HCT116 (cell line): ENCODE data around the gene CDH7. TPM values are rescaled to one million over a fixed set of nuclear protein-coding genes. Genes with fewer than 3 reads are reported as not detected.

ENCODE experiments used
- ATAC-seq: fragments of 200-7000 bp; cut with Tn5 transposase; 2 replicates; pipeline ENCODE4 v1.9.1; 2020; ENCODE audit warnings: mild to moderate bottlenecking, moderate library complexity
- BruUV-seq: library from RNA; stranded (reverse); fragments of 400-500 nt; replicated peaks from 2 replicates; lab custom pipeline; 2021; lab: Mats Ljungman, UMichigan
- CTCF ChIA-PET: fragments of 300-600 bp; sonication (Branson Sonifier 250); formaldehyde crosslinking; loops from one replicate; lab custom pipeline; 2021; ENCODE audit warnings: antibody characterized with exemption; lab: Charles Lee
- POLR2A ChIA-PET: fragments of 300-600, 350-600 bp; sonication (Branson Sonifier 250); formaldehyde crosslinking; loops from one replicate; lab custom pipeline; 2021; ENCODE audit warnings: antibody characterized with exemption; lab: Charles Lee
- RAD21 ChIA-PET, 2 experiments: fragments of 300-600 bp; sonication (Branson Sonifier 250); formaldehyde crosslinking; loops; one replicate each; lab custom pipeline; 2023; ENCODE audit warnings: low total read pairs in 2 of 2; ENCODE audit not compliant: uncharacterized antibody in 2 of 2, unreplicated experiment in 2 of 2, low non-redundant PET in 1 of 2; lab: Charles Lee
- DNase-seq: peaks from one replicate; pipeline ENCODE4 v3.0.0-alpha.2; 2010; ENCODE audit warnings: low read depth, low spot score
- H2AFZ ChIP-seq: fragments of 200-600 bp; shearing (Covaris generic), sonication (generic); 2 replicates; pipeline ENCODE4 v1.6.1; 2017; ENCODE audit warnings: low read depth, mixed run types, mixed read lengths, antibody characterized with exemption, low read length; ENCODE audit not compliant: poor library complexity, severe bottlenecking
- H3K27ac ChIP-seq: 2 replicates; pipeline ENCODE4 v1.5.1; 2012; ENCODE audit warnings: low read depth, low read length
- H3K27me3 ChIP-seq: fragments of 200-600 bp; sonication (generic); 2 replicates; pipeline ENCODE4 v1.6.1; 2016; ENCODE audit warnings: mixed run types, low read length, mixed read lengths; ENCODE audit not compliant: insufficient read depth
- H3K36me3 ChIP-seq, 2 experiments: fragments of 200-500 bp in 1 of 2; fragments of 200-600 bp in 1 of 2; sonication (Bioruptor generic) in 1 of 2; sonication (generic) in 1 of 2; 2 replicates each; pipeline versions ENCODE4 v1.5.1 to v1.6.1; 2014 to 2016; ENCODE audit warnings: low read length in 2 of 2, inconsistent platforms in 1 of 2, mixed read lengths in 1 of 2, mixed run types in 1 of 2; ENCODE audit not compliant: insufficient read depth in 2 of 2, control insufficient read depth in 1 of 2
- H3K4me1 ChIP-seq, 2 experiments: fragments of 200-600 bp in 1 of 2; sonication (generic) in 1 of 2; 2 replicates each; pipeline versions ENCODE4 v1.5.1 to v1.6.1; 2012 to 2017; ENCODE audit warnings: low read length in 2 of 2, inconsistent platforms in 1 of 2, mild to moderate bottlenecking in 1 of 2, mixed read lengths in 1 of 2, mixed run types in 1 of 2, moderate library complexity in 1 of 2; ENCODE audit not compliant: insufficient read depth in 2 of 2, control insufficient read depth in 1 of 2
- H3K4me2 ChIP-seq: fragments of 200-600 bp; sonication (generic); 2 replicates; pipeline ENCODE4 v1.6.1; 2017; ENCODE audit warnings: mixed run types, low read length, mixed read lengths
- H3K4me3 ChIP-seq, 2 experiments: fragments of 200-600 bp in 1 of 2; sonication (generic) in 1 of 2; replicated peaks in 1 of 2; 2 replicates each; pipeline ENCODE4 v1.5.1; 2011 to 2016; ENCODE audit warnings: low read length in 2 of 2, control low read depth in 1 of 2, low read depth in 1 of 2, mild to moderate bottlenecking in 1 of 2, mixed read lengths in 1 of 2, mixed run types in 1 of 2
- H3K79me2 ChIP-seq: fragments of 200-600 bp; sonication (generic); 2 replicates; pipeline ENCODE4 v1.6.1; 2017; ENCODE audit warnings: mild to moderate bottlenecking, mixed run types, low read length, moderate library complexity, mixed read lengths; ENCODE audit not compliant: insufficient read depth
- H3K9ac ChIP-seq: fragments of 200-600 bp; sonication (generic); 2 replicates; pipeline ENCODE4 v1.6.1; 2016; ENCODE audit warnings: low read length, mixed read lengths
- H3K9me2 ChIP-seq: fragments of 200-600 bp; sonication (generic), shearing (Covaris generic); 2 replicates; pipeline ENCODE4 v1.6.1; 2017; ENCODE audit warnings: mixed run types, mild to moderate bottlenecking, moderate library complexity; ENCODE audit not compliant: insufficient read depth
- H3K9me3 ChIP-seq, 2 experiments: fragments of 200-500 bp in 1 of 2; fragments of 200-600 bp in 1 of 2; sonication (Bioruptor generic) in 1 of 2; sonication (generic) in 1 of 2; 2 replicates each; pipeline ENCODE4 v1.6.1; 2014 to 2017; ENCODE audit warnings: low read length in 2 of 2, mixed read lengths in 2 of 2, inconsistent platforms in 1 of 2, low read depth in 1 of 2, mild to moderate bottlenecking in 1 of 2, mixed run types in 1 of 2, moderate library complexity in 1 of 2; ENCODE audit not compliant: control insufficient read depth in 1 of 2, insufficient read depth in 1 of 2
- H4K20me1 ChIP-seq: fragments of 200-600 bp; sonication (generic), shearing (Covaris generic); 2 replicates; pipeline ENCODE4 v1.6.1; 2017; ENCODE audit warnings: mixed run types, mild to moderate bottlenecking, moderate library complexity; ENCODE audit not compliant: insufficient read depth
- ATF3 ChIP-seq: IDR thresholded peaks from 2 replicates; pipeline ENCODE4 v1.6.1; 2012
- CBX3 ChIP-seq: IDR thresholded peaks from 2 replicates; pipeline ENCODE4 v1.6.1; 2012; ENCODE audit warnings: low read depth
- CTCF ChIP-seq, 3 experiments: fragments of 200-600 bp in 1 of 3; sonication (generic) in 1 of 3; IDR thresholded peaks in 2 of 3; conservative IDR thresholded peaks in 1 of 3; 2 replicates each; pipeline ENCODE4 v1.5.1; 2012 to 2017; ENCODE audit warnings: low read depth in 2 of 3, low read length in 2 of 3, antibody characterized with exemption in 1 of 3, borderline replicate concordance in 1 of 3, control low read depth in 1 of 3, mild to moderate bottlenecking in 1 of 3, mixed read lengths in 1 of 3, mixed run types in 1 of 3, moderate library complexity in 1 of 3; ENCODE audit not compliant: insufficient read depth in 1 of 3
- EGR1 ChIP-seq: IDR thresholded peaks from 2 replicates; pipeline ENCODE4 v1.6.1; 2012; ENCODE audit warnings: low read depth
- ELF1 ChIP-seq: IDR thresholded peaks from 2 replicates; pipeline ENCODE4 v1.6.1; 2012; ENCODE audit warnings: low read depth, borderline replicate concordance
- EZH2phosphoT487 ChIP-seq: fragments of 200-600 bp; IDR thresholded peaks from 2 replicates; pipeline ENCODE4 v1.6.1; 2018; ENCODE audit warnings: antibody characterized with exemption, borderline replicate concordance
- FOSL1 ChIP-seq: IDR thresholded peaks from 2 replicates; pipeline ENCODE4 v1.6.1; 2012; ENCODE audit warnings: low read depth
- JUND ChIP-seq: IDR thresholded peaks from 2 replicates; pipeline ENCODE4 v1.6.1; 2012
- POLR2A ChIP-seq: IDR thresholded peaks from 2 replicates; pipeline ENCODE4 v1.7.0; 2011; ENCODE audit warnings: borderline replicate concordance; ENCODE audit not compliant: insufficient read depth, insufficient read length; ENCODE audit errors: extremely low read depth
- POLR2AphosphoS5 ChIP-seq: IDR thresholded peaks from 2 replicates; pipeline ENCODE4 v1.6.1; 2011; ENCODE audit warnings: mild to moderate bottlenecking, low read depth, low read length, moderate library complexity
- SIN3A ChIP-seq: IDR thresholded peaks from 2 replicates; pipeline ENCODE4 v1.6.1; 2012; ENCODE audit warnings: low read depth
- SP1 ChIP-seq: IDR thresholded peaks from 2 replicates; pipeline ENCODE4 v1.6.1; 2012; ENCODE audit warnings: low read depth
- TCF7L2 ChIP-seq: IDR thresholded peaks from 2 replicates; pipeline ENCODE4 v1.7.0; 2011; ENCODE audit warnings: borderline replicate concordance, inconsistent platforms; ENCODE audit not compliant: insufficient read depth, insufficient read length; ENCODE audit errors: extremely low read depth
- YY1 ChIP-seq: IDR thresholded peaks from 2 replicates; pipeline ENCODE4 v1.6.1; 2011; ENCODE audit warnings: low read length, low read depth, moderate library complexity, mild to moderate bottlenecking; ENCODE audit not compliant: insufficient replicate concordance; ENCODE audit errors: extremely low read depth
- ZNF274 ChIP-seq: fragments of 200-500 bp; sonication (Bioruptor generic); IDR thresholded peaks from 2 replicates; pipeline ENCODE4 v1.6.1; 2014; ENCODE audit warnings: mild to moderate bottlenecking, low read depth, low read length, inconsistent platforms
- intact Hi-C: fragments of 100-400 bp; cut with micrococcal nuclease; formaldehyde crosslinking; loops from 2 replicates; pipeline ENCODE4 v1.10.0; 2022
- total RNA-seq: library from RNA; stranded (reverse); gene quantifications from one replicate; pipeline ENCODE4 v1.2.1, GENCODE V29; 2021; ENCODE audit not compliant: unreplicated experiment

CDH7 gene
- total RNA-seq, 1 experiment from 2014 or later = not detected

DNA sequence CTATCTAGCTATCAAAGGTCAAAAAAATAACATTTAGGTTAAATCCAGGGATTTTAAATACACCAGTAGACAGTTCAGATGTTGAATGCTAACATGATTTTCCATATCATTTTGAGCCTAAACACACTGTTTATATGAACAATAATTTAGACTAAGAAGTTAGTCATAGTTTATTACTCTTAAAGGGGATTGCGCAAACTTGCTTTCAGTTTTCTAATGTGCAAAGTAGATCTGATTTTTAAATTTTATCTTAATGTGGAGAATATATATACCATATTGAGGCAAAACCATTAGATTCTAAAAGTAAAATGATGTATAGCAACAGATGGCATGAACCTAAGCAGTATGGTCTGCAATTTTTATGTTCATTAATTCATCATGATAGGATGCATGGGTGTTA, 76.6 kb downstream of the CDH7 start:
- ChIA-PET POLR2A (no interaction called here), RAD21 (no interaction called here), CTCF (no interaction called here)
- Histone ChIP-seq H3K4me2 (no peak overlapping the region), H3K4me1 (no peaks in the 10 kb centered on the region), H3K9me3 (peaks cover 10 to 20% of the 10 kb centered on the region in 2 experiments; a peak in 2 of 4 replicates), H3K4me3 (no peak overlapping the region), H3K9me2 (no peaks in the 10 kb centered on the region), H3K36me3 (no peaks in the 10 kb centered on the region), H3K27ac (no peak overlapping the region), H4K20me1 (no peaks in the 10 kb centered on the region; the same call in 1 of the 2 replicates), H2AFZ (no peak overlapping the region), H3K9ac (no peak overlapping the region), H3K79me2 (no peaks in the 10 kb centered on the region), H3K27me3 (no peaks in the 10 kb centered on the region)
- no peak for ATAC-seq
- no TSS peak for BruUV-seq
- intact Hi-C loops = no loop called here
- TF ChIP-seq YY1 = no peak
- TF ChIP-seq ELF1 = no peak
- TF ChIP-seq EZH2phosphoT487 = no peak
- no peak for TF ChIP-seq SP1
- no peak for TF ChIP-seq CBX3
- no peak for TF ChIP-seq CTCF (IDR thresholded peaks at IDR 0.05 in 2 of 3, conservative IDR thresholded peaks at IDR 0.05 in 1 of 3; ENCODE audit: borderline replicate concordance in 1 of 3, insufficient read depth in 1 of 3, low read depth in 2 of 3, low read length in 2 of 3)
- no peak for TF ChIP-seq ATF3
- no peak for TF ChIP-seq FOSL1
- TF ChIP-seq POLR2AphosphoS5 = no peak
- no peak for TF ChIP-seq POLR2A
- TF ChIP-seq EGR1 = no peak
- no peak for TF ChIP-seq SIN3A
- no peak for TF ChIP-seq TCF7L2
- TF ChIP-seq JUND = no peak
- TF ChIP-seq ZNF274 = no peak
- DNase-seq = no peak
